ENCODE results near the gene TTC21B. TPM values are rescaled to one million over a fixed set of nuclear protein-coding genes. Genes with fewer than 3 reads are reported as not detected.

Gene TTC21B
- total RNA-seq, 2 donors from 2014 or later: 28.0 to 49.6 TPM

- DNase-seq (ENCODE audit: low spot score): no peak
- no peak overlapping the region for H3K27ac ChIP-seq
- no peak overlapping the region for H3K4me3 ChIP-seq
- no peaks in the 10 kb centered on the region for H3K4me1 ChIP-seq (replicated peaks)
- no peaks in the 10 kb centered on the region for H3K27me3 ChIP-seq (replicated peaks; ENCODE audit: insufficient read depth)
- intact Hi-C loops (cut with DNase I): no loop called here
- H3K36me3 ChIP-seq: no peaks in the 10 kb centered on the region
- 86% methylated on average over 3 of the region's 3 CpGs for WGBS
- H3K9me3 ChIP-seq: no peaks in the 10 kb centered on the region
- TF ChIP-seq CTCF (IDR thresholded peaks at IDR 0.05) (no peak), POLR2A (IDR thresholded peaks at IDR 0.05) (no peak), POLR2AphosphoS5 (IDR thresholded peaks at IDR 0.05) (no peak)
Measured at GRCh38 chr2:165886487-165887146, 67.0 kb downstream of the TTC21B start.

GRCh38 chr2:165877565-165878550 is 75.7 kb downstream of the TTC21B start:
- Histone ChIP-seq H3K27me3 (replicated peaks; ENCODE audit: insufficient read depth) (no peaks in the 10 kb centered on the region), H3K4me1 (replicated peaks) (no peaks in the 10 kb centered on the region), H3K4me3 (no peak overlapping the region), H3K9me3 (no peaks in the 10 kb centered on the region), H3K27ac (no peak overlapping the region), H3K36me3 (no peaks in the 10 kb centered on the region)
- 87% methylated on average over 6 of the region's 6 CpGs for WGBS
- no peak for DNase-seq (ENCODE audit: low spot score)
- TF ChIP-seq CTCF (IDR thresholded peaks at IDR 0.05): no peak
- TF ChIP-seq POLR2A (IDR thresholded peaks at IDR 0.05): no peak
- no peak for TF ChIP-seq POLR2AphosphoS5 (IDR thresholded peaks at IDR 0.05)
- intact Hi-C loops (cut with DNase I): no loop called here

- no peak for TF ChIP-seq POLR2A (IDR thresholded peaks at IDR 0.05)
- no peak for TF ChIP-seq POLR2AphosphoS5 (IDR thresholded peaks at IDR 0.05)
- no peak for TF ChIP-seq CTCF (IDR thresholded peaks at IDR 0.05)
- no peak overlapping the region for H3K4me3 ChIP-seq
- no peaks in the 10 kb centered on the region for H3K9me3 ChIP-seq
- DNase-seq (ENCODE audit: low spot score): no peak
- no peaks in the 10 kb centered on the region for H3K27me3 ChIP-seq (replicated peaks; ENCODE audit: insufficient read depth)
- intact Hi-C loops (cut with DNase I): no loop called here
- H3K4me1 ChIP-seq (replicated peaks): no peaks in the 10 kb centered on the region
- no peak overlapping the region for H3K27ac ChIP-seq
- 45% methylated on average over 1 of the region's 1 CpG for WGBS
- H3K36me3 ChIP-seq: no peaks in the 10 kb centered on the region
Measured at GRCh38 chr2:165876712-165877111, 76.9 kb downstream of the TTC21B start.

- intact Hi-C loops (cut with DNase I): no loop called here
- no peaks in the 10 kb centered on the region for H3K36me3 ChIP-seq
Measured at GRCh38 chr2:165876269-165876668, 77.3 kb downstream of the TTC21B start.

More at GRCh38 chr2:165876269-165876668, 77.3 kb downstream of the TTC21B start:
- Histone ChIP-seq H3K4me1 (replicated peaks) (no peaks in the 10 kb centered on the region), H3K27me3 (replicated peaks; ENCODE audit: insufficient read depth) (no peaks in the 10 kb centered on the region), H3K4me3 (no peak overlapping the region), H3K27ac (no peak overlapping the region), H3K9me3 (no peaks in the 10 kb centered on the region)
- no peak for DNase-seq (ENCODE audit: low spot score)
- 96% methylated on average over 1 of the region's 1 CpG for WGBS
- no peak for TF ChIP-seq POLR2A (IDR thresholded peaks at IDR 0.05)
- TF ChIP-seq POLR2AphosphoS5 (IDR thresholded peaks at IDR 0.05): no peak
- TF ChIP-seq CTCF (IDR thresholded peaks at IDR 0.05): no peak
